IMR-90 (cell line): ENCODE measurements around the gene SLBP. TPM values are rescaled to one million over a fixed set of nuclear protein-coding genes. Genes with fewer than 3 reads are reported as not detected.

ENCODE experiments used
- ATAC-seq: fragments of 200-7000 bp; cut with Tn5 transposase; 2 replicates; pipeline ENCODE4 v1.9.1; 2020; ENCODE audit warnings: low read depth, mild to moderate bottlenecking, moderate library complexity
- BruUV-seq: library from RNA; stranded (reverse); fragments of 400-500 nt; replicated peaks from 2 replicates; lab custom pipeline; 2021; lab: Mats Ljungman, UMichigan
- CTCF ChIA-PET: fragments of 300-600 bp; formaldehyde crosslinking; extraction: SDS; loops from one replicate; lab custom pipeline; 2021; ENCODE audit warnings: antibody characterized with exemption; lab: Yijun Ruan, JAX
- POLR2A ChIA-PET: fragments of 300-600 bp; sonication (Branson Sonifier 250); formaldehyde crosslinking; loops from one replicate; lab custom pipeline; 2022; ENCODE audit warnings: antibody characterized with exemption; ENCODE audit not compliant: unreplicated experiment; lab: Charles Lee
- DNase-seq: peaks from one replicate; pipeline ENCODE4 v3.0.0; 2013
- H2AFZ ChIP-seq: replicated peaks from 2 replicates; pipeline ENCODE3; 2013; ENCODE audit warnings: low read length, mild to moderate bottlenecking; ENCODE audit not compliant: poor library complexity
- H2AK5ac ChIP-seq: 2 replicates; pipeline ENCODE4 v1.6.1; 2013; ENCODE audit warnings: low read depth, low read length, inconsistent platforms
- H2AK9ac ChIP-seq: replicated peaks from 2 replicates; pipeline ENCODE3; 2013; ENCODE audit warnings: mild to moderate bottlenecking, low read depth, low read length, moderate library complexity; ENCODE audit not compliant: poor library complexity
- H2BK120ac ChIP-seq: 2 replicates; pipeline ENCODE4 v1.6.1; 2013; ENCODE audit warnings: low read depth, low read length, inconsistent platforms
- H2BK15ac ChIP-seq: 3 replicates; pipeline ENCODE4 v1.6.1; 2013; ENCODE audit warnings: low read depth, low read length, inconsistent platforms
- H2BK20ac ChIP-seq: 2 replicates; pipeline ENCODE4 v1.6.1; 2013; ENCODE audit warnings: low read depth, mild to moderate bottlenecking, inconsistent platforms, low read length, moderate library complexity
- H2BK5ac ChIP-seq: 2 replicates; pipeline ENCODE4 v1.6.1; 2013; ENCODE audit warnings: mild to moderate bottlenecking, low read depth, low read length, inconsistent platforms; ENCODE audit not compliant: poor library complexity, severe bottlenecking
- H3K14ac ChIP-seq: replicated peaks from 2 replicates; pipeline ENCODE4 v1.6.1; 2013; ENCODE audit warnings: low read depth, low read length, inconsistent platforms
- H3K18ac ChIP-seq: 2 replicates; pipeline ENCODE4 v1.6.1; 2013; ENCODE audit warnings: low read depth, low read length, control low read depth
- H3K23ac ChIP-seq: 2 replicates; pipeline ENCODE4 v1.6.1; 2013; ENCODE audit warnings: low read depth, low read length, inconsistent platforms
- H3K27ac ChIP-seq: 2 replicates; pipeline ENCODE4 v1.5.1; 2013; ENCODE audit warnings: mild to moderate bottlenecking, control low read depth, low read length; ENCODE audit not compliant: insufficient read depth
- H3K27me3 ChIP-seq: 2 replicates; pipeline ENCODE4 v1.6.1; 2013; ENCODE audit warnings: low read length; ENCODE audit not compliant: control insufficient read depth, insufficient read depth
- H3K36me3 ChIP-seq: 2 replicates; pipeline ENCODE4 v1.6.1; 2013; ENCODE audit warnings: low read length, mixed read lengths; ENCODE audit not compliant: control insufficient read depth, insufficient read depth
- H3K4ac ChIP-seq: 2 replicates; pipeline ENCODE4 v1.6.1; 2013; ENCODE audit warnings: low read depth, low read length, inconsistent platforms
- H3K4me1 ChIP-seq: 2 replicates; pipeline ENCODE4 v1.6.1; 2013; ENCODE audit warnings: low read length, mixed read lengths; ENCODE audit not compliant: control insufficient read depth, insufficient read depth
- H3K4me2 ChIP-seq: 2 replicates; pipeline ENCODE4 v1.6.1; 2013; ENCODE audit warnings: low read depth, mild to moderate bottlenecking, control low read depth, low read length, moderate library complexity
- H3K4me3 ChIP-seq: 2 replicates; pipeline ENCODE4 v1.5.1; 2013; ENCODE audit warnings: low read depth, mild to moderate bottlenecking, control low read depth, low read length, moderate library complexity; ENCODE audit not compliant: insufficient read depth
- H3K56ac ChIP-seq: 2 replicates; pipeline ENCODE4 v1.6.1; 2013; ENCODE audit warnings: low read length, inconsistent platforms; ENCODE audit not compliant: insufficient read depth; ENCODE audit errors: extremely low read depth
- H3K79me1 ChIP-seq, 2 experiments: 2 replicates each; pipeline ENCODE4 v1.6.1; 2013; ENCODE audit warnings: low read length in 2 of 2, inconsistent platforms in 1 of 2, low read depth in 1 of 2
- H3K9ac ChIP-seq: 2 replicates; pipeline ENCODE4 v1.6.1; 2013; ENCODE audit warnings: low read depth, low read length, control low read depth
- H3K9me1 ChIP-seq: 2 replicates; pipeline ENCODE4 v1.6.1; 2013; ENCODE audit warnings: low read length, inconsistent platforms; ENCODE audit not compliant: insufficient read depth
- H3K9me3 ChIP-seq: 2 replicates; pipeline ENCODE4 v1.6.1; 2013; ENCODE audit warnings: low read length; ENCODE audit not compliant: control insufficient read depth, insufficient read depth
- H4K20me1 ChIP-seq: 2 replicates; pipeline ENCODE4 v1.6.1; 2013; ENCODE audit warnings: low read length, inconsistent platforms; ENCODE audit not compliant: insufficient read depth
- H4K5ac ChIP-seq: 2 replicates; pipeline ENCODE4 v1.6.1; 2013; ENCODE audit warnings: mild to moderate bottlenecking, low read depth, low read length, control low read depth
- H4K8ac ChIP-seq, 2 experiments: 2 replicates each; pipeline ENCODE4 v1.6.1; 2013; ENCODE audit warnings: low read depth in 2 of 2, low read length in 2 of 2, control low read depth in 1 of 2, inconsistent platforms in 1 of 2
- H4K91ac ChIP-seq: 2 replicates; pipeline ENCODE4 v1.6.1; 2013; ENCODE audit warnings: low read depth, low read length, inconsistent platforms; ENCODE audit not compliant: insufficient read depth
- BHLHE40 ChIP-seq: fragments of 150-350 bp; IDR thresholded peaks from 2 replicates; pipeline ENCODE4 v1.6.1; 2016; ENCODE audit warnings: mild to moderate bottlenecking, low read depth, low read length
- MXI1 ChIP-seq: IDR thresholded peaks from 2 replicates; pipeline ENCODE4 v1.6.1; 2012; ENCODE audit warnings: low read depth, mild to moderate bottlenecking, low read length, moderate library complexity, borderline replicate concordance
- RAD21 ChIP-seq: IDR thresholded peaks from 2 replicates; pipeline ENCODE4 v1.6.1; 2012; ENCODE audit warnings: low read length, improper control_type of control experiment
- WGBS, 2 experiments: methylation state at CpG; one replicate each; pipeline versions ENCODE4 v1.1.5 to v1.1.7; 2013; ENCODE audit warnings: missing lambda C conversion rate in 2 of 2; ENCODE audit not compliant: insufficient read length in 1 of 2; ENCODE audit errors: extremely low coverage in 2 of 2; 5-methylcytosine and 5-hydroxymethylcytosine counted together
- dilution Hi-C: fragments of 300-500 bp; cut with HindIII; formaldehyde crosslinking; loops from one replicate; pipeline ENCODE4 v1.14.3; 2018; ENCODE audit warnings: low sequenced_read_pairs; ENCODE audit not compliant: unreplicated experiment
- in situ Hi-C: fragments of 300-500 bp; cut with MboI; formaldehyde crosslinking; loops from 3 replicates; pipeline ENCODE4 v1.14.3; 2019; ENCODE audit warnings: low sequenced_read_pairs, inconsistent platforms, mixed read lengths
- intact Hi-C: fragments of 100-400 bp; cut with micrococcal nuclease; formaldehyde crosslinking; loops from 2 replicates; pipeline ENCODE4 v1.10.0; 2022
- polyA plus RNA-seq, 3 experiments: library from polyadenylated mRNA; depleted of rRNA; stranded (reverse); fragments of >200 nt; gene quantifications; 2 replicates each; pipeline ENCODE4 v1.2.3, GENCODE V29; 2012; ENCODE audit warnings: low replicate concordance in 1 of 3
- total RNA-seq: library from RNA; depleted of rRNA; stranded (reverse); fragments of >200 nt; gene quantifications from 2 replicates; pipeline ENCODE4 v1.2.3, GENCODE V29; 2012

The SLBP gene
- total and polyA plus RNA-seq, 2 of the 4 experiments (the other 2 are of a cell fraction): 64.9 to 66.1 TPM

- Histone ChIP-seq H3K56ac (peak overlapping the region; percentile 67; the same call in 1 of the 2 replicates), H3K27me3 (no peaks in the 10 kb centered on the region), H3K4ac (peak overlapping the region; percentile 96), H3K4me1 (peaks cover 15% of the 10 kb centered on the region), H2BK20ac (peak overlapping the region; percentile 40; the same call in 1 of the 2 replicates), H4K8ac (peak overlapping the region; percentile 77 to 96), H2BK15ac (no peak overlapping the region), H3K18ac (peak overlapping the region; percentile 63; the same call in 1 of the 2 replicates), H4K5ac (peak overlapping the region; percentile 93), H3K9me1 (no peaks in the 10 kb centered on the region; the same call in 1 of the 2 replicates), H2BK5ac (peak overlapping the region; percentile 76), H3K23ac (peak overlapping the region; percentile 97), H2AK9ac (peak overlapping the region; percentile 95), H3K27ac (peak overlapping the region; percentile 86), H2AK5ac (peak overlapping the region; percentile 97), H2BK120ac (peak overlapping the region; percentile 64), H2AFZ (peak overlapping the region; percentile 98), H3K14ac (peak overlapping the region; percentile 89), H3K4me3 (peak overlapping the region; percentile 86), H4K91ac (peak overlapping the region; percentile 86), H3K9me3 (no peaks in the 10 kb centered on the region), H3K4me2 (peak overlapping the region; percentile 97), H4K20me1 (peaks cover 5% of the 10 kb centered on the region; the same call in 1 of the 2 replicates), H3K79me1 (peaks cover 28 to 70% of the 10 kb centered on the region in 2 experiments), H3K36me3 (peaks cover 16% of the 10 kb centered on the region), H3K9ac (peak overlapping the region; percentile 94)
- peak; percentile 28 for DNase-seq
- dilution Hi-C loops: no loop called here
- WGBS, 2 experiments: 1% methylated on average over 52 of the region's 79 CpGs; no CpG with 5 or more reads in 1 of the 2 experiments
- TF ChIP-seq MXI1 (peak; percentile 29; the same call in 1 of the 2 replicates), RAD21 (no peak), BHLHE40 (peak; percentile 49; the same call in 1 of the 2 replicates)
- CTCF ChIA-PET: interaction anchor here (0.6 to 2.4 kb wide), 2 partner anchors 22 to 27 kb away, joined by 4 to 13 read pairs; no protein-coding TSS in a partner anchor
- peak; percentile 50 for ATAC-seq
- BruUV-seq: no TSS peak
- in situ Hi-C loops: no loop called here
- POLR2A ChIA-PET: interaction anchor here (0.6 to 1.1 kb wide), 2 partner anchors 27 to 61 kb away, joined by 3 to 4 read pairs; no protein-coding TSS in a partner anchor
- intact Hi-C loops: loop anchor here (10.0 kb wide), 1 partner anchor 356 kb away; no protein-coding TSS in a partner anchor
Observed at GRCh38 chr4:1720163-1720983, 8.3 kb upstream of the SLBP start.
